Suprapubic skin (tissue), 4 donors: Measurements from ENCODE around the gene SRSF10.

ENCODE experiments used
- CTCF ChIP-seq, 2 donors: fragments of 200-600 bp in 1 of 2; fragments of 450-650 bp in 1 of 2; sonication (generic) in 1 of 2; IDR thresholded peaks; one replicate each; pipeline ENCODE4 v1.5.1; 2016 to 2019; ENCODE audit warnings: antibody characterized with exemption in 2 of 2, mild to moderate bottlenecking in 1 of 2, moderate library complexity in 1 of 2
- EP300 ChIP-seq: sonication (generic); formaldehyde crosslinking; IDR thresholded peaks from one replicate; pipeline ENCODE4 v1.6.1; 2017; ENCODE audit warnings: antibody characterized with exemption
- POLR2A ChIP-seq, 2 donors: fragments of 450-650 bp; IDR thresholded peaks; one replicate each; pipeline ENCODE4 v1.6.1; 2017; ENCODE audit warnings: antibody characterized with exemption in 2 of 2, mild to moderate bottlenecking in 2 of 2, moderate library complexity in 2 of 2
- POLR2AphosphoS5 ChIP-seq, 3 donors: sonication (generic); formaldehyde crosslinking; IDR thresholded peaks; one replicate each; pipeline ENCODE4 v1.6.1; 2017; ENCODE audit warnings: antibody characterized with exemption in 3 of 3

- TF ChIP-seq POLR2A (IDR thresholded peaks at IDR 0.05) (no peak), CTCF (IDR thresholded peaks at IDR 0.05) (no peak), EP300 (no peak), POLR2AphosphoS5 (IDR thresholded peaks at IDR 0.05) (no peak)
Observed at GRCh38 chr1:23980728-23981070, 572 bp upstream of the SRSF10 start.
